HL-60 (cell line): ENCODE data around the gene ATRN.

ENCODE experiments used
- DNase-seq, 2 experiments: peaks; one replicate each; pipeline ENCODE4 v3.0.0-alpha.2; 2010 to 2020; ENCODE audit warnings: low read depth in 1 of 2, low spot score in 1 of 2
- H3K27ac ChIP-seq: fragments of 250-450 bp; sonication (Bioruptor Pico); replicated peaks from 2 replicates; pipeline ENCODE4 v1.5.1; 2020; ENCODE audit warnings: mild to moderate bottlenecking, moderate library complexity
- H3K27me3 ChIP-seq: fragments of 250-450 bp; sonication (Bioruptor Pico); 2 replicates; pipeline ENCODE4 v1.5.1; 2021; ENCODE audit warnings: mild to moderate bottlenecking, moderate library complexity; ENCODE audit not compliant: insufficient read depth, poor library complexity, severe bottlenecking
- H3K4me3 ChIP-seq: replicated peaks from 2 replicates; pipeline ENCODE4 v1.5.1; 2011; ENCODE audit warnings: mild to moderate bottlenecking, control low read depth, low read length; ENCODE audit not compliant: insufficient read depth
- GABPA ChIP-seq: IDR thresholded peaks from 2 replicates; pipeline ENCODE4 v1.6.1; 2012; ENCODE audit warnings: low read depth
- POLR2AphosphoS5 ChIP-seq: IDR thresholded peaks from 2 replicates; pipeline ENCODE4 v1.6.1; 2012; ENCODE audit warnings: low read depth
- REST ChIP-seq: IDR thresholded peaks from 2 replicates; pipeline ENCODE4 v1.6.1; 2012; ENCODE audit warnings: low read depth; ENCODE audit not compliant: insufficient replicate concordance
- SPI1 ChIP-seq: IDR thresholded peaks from 2 replicates; pipeline ENCODE4 v1.6.1; 2012; ENCODE audit warnings: low read depth, mild to moderate bottlenecking, borderline replicate concordance
- TF ChIP-seq, protein P1 (sequence below): IDR thresholded peaks from one replicate; pipeline ENCODE4 v1.5.1; 2011; ENCODE audit warnings: low read length, control low read depth, inconsistent platforms; ENCODE audit not compliant: insufficient read depth

The ATRN gene

DNA sequence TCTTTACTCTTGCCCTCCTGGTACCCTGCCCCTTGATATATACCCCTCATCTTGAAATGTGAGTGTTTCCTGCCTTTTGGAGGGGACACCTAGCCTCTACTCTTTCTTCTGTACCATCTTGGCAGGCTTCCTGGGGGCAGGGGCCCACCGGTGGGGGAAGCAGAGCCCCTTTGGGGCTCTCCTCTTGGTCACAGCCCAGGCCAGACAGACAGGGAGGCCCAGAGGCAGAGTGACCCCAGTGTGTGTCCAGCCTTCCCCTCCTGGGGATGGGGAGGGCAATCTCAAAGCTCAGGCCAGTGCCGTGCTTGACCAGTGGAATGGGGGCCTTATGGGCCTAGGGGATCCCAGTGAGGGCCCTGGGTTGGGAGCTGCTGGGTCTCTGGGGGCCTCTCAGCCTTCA lies 207.4 kb downstream of the ATRN start:
- Histone ChIP-seq H3K4me3 (no peak overlapping the region), H3K27ac (no peak overlapping the region), H3K27me3 (peaks cover 72% of the 10 kb centered on the region)
- TF ChIP-seq SPI1 (no peak), REST (no peak), POLR2AphosphoS5 (no peak), GABPA (no peak)
- TF ChIP-seq, protein P1, sequence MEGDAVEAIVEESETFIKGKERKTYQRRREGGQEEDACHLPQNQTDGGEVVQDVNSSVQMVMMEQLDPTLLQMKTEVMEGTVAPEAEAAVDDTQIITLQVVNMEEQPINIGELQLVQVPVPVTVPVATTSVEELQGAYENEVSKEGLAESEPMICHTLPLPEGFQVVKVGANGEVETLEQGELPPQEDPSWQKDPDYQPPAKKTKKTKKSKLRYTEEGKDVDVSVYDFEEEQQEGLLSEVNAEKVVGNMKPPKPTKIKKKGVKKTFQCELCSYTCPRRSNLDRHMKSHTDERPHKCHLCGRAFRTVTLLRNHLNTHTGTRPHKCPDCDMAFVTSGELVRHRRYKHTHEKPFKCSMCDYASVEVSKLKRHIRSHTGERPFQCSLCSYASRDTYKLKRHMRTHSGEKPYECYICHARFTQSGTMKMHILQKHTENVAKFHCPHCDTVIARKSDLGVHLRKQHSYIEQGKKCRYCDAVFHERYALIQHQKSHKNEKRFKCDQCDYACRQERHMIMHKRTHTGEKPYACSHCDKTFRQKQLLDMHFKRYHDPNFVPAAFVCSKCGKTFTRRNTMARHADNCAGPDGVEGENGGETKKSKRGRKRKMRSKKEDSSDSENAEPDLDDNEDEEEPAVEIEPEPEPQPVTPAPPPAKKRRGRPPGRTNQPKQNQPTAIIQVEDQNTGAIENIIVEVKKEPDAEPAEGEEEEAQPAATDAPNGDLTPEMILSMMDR: no peak
- DNase-seq: no peak

- Histone ChIP-seq H3K4me3 (no peak overlapping the region), H3K27me3 (peaks cover 71% of the 10 kb centered on the region), H3K27ac (no peak overlapping the region)
- TF ChIP-seq POLR2AphosphoS5 (no peak), REST (no peak), GABPA (no peak)
- TF ChIP-seq, protein P1: no peak
- no peak for DNase-seq
Measured at GRCh38 chr20:3678856-3679720, 208.3 kb downstream of the ATRN start.

DNA sequence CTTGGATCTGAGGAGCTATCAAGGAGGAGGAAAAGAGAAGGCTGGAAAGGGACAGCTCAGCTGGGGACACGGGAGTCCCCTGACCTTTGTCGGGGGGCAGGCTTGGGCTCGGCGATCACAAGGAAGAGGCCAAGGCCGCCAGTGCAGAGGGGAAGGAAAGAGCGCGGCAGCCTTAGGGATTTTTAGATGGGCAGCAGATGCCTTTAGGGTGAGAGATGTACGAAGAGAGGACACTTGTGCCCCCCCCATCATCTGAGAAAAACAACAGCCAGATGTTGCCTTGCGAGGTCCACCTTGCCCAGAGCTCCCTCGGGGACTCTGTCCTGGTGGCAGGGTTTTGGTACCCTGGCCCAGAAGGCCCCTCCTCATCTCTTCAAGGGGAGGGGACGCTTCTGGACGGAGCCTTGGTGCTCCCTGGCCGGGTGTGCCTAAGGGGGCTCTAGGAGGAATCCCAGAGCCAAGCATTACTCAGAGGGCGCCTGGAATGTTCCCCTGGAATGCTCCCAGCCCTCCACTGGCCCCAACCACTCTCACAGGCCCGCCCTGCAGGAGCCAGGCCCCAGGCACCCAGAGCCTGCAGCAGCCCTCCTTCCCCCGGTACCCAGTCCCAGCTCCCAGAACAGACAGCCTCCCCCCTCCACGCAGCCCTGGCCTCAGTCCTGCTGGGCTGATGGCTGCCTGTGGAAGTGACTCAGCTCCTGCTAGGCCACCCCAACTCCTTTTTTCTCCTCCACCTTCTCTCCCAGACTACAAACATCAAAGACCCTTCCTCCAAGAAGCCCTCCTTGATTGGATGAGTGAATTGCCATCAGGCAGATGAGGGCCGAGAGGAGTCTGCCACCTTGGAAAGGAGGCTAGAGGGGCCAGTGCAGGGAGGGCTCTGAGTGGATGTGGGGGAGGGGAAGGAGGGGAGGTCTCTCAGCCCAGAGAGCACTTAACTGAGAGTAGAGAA lies 209.2 kb downstream of the ATRN start:
- no peak for DNase-seq
- TF ChIP-seq, protein P1: no peak
- TF ChIP-seq REST (no peak), SPI1 (no peak)
- Histone ChIP-seq H3K27me3 (peaks cover 68% of the 10 kb centered on the region), H3K27ac (no peak overlapping the region), H3K4me3 (no peak overlapping the region)
